ENCODE measurements around the gene MOG.

DNA sequence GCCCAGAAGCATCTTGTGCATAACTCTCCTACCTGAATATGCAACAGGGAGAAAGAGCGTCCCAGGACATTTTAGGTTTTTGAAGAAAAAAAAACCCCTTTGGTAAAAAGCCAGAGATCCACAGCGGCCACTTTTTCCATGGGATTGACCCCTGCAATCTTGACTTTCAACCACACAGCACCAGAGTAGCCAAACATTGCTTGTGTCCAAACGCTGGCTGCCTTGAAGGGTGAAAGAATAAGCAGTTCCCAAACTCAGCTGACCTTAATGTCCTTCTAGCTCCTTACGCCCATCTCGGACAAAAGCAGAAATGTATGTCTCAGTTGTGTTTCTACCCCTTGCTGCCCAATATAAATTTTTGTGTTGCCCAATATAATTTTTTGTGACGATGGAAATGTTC lies 1.2 kb upstream of the MOG start:
- TF ChIP-seq FOSL2 (IDR thresholded peaks at IDR 0.05) (no peak), FOSL2 (CRISPR knock-in tag; IDR thresholded peaks at IDR 0.05) (no peak), RAD21 (conservative IDR thresholded peaks at IDR 0.05 in 1 of 2, IDR thresholded peaks at IDR 0.05 in 1 of 2) (no peak), KDM1A (IDR thresholded peaks at IDR 0.05; ENCODE audit: low read depth) (no peak), MAX (IDR thresholded peaks at IDR 0.05) (no peak), TP53 (CRISPR knock-in tag; IDR thresholded peaks at IDR 0.05) (no peak), MAZ (IDR thresholded peaks at IDR 0.05; ENCODE audit: borderline replicate concordance, low read depth, low read length) (no peak), POLR2A (IDR thresholded peaks at IDR 0.05; ENCODE audit: low read length) (no peak), JUN (IDR thresholded peaks at IDR 0.05) (no peak), PHF8 (IDR thresholded peaks at IDR 0.05; ENCODE audit: borderline replicate concordance, low read depth) (no peak), HDAC2 (IDR thresholded peaks at IDR 0.05) (no peak), REST (IDR thresholded peaks at IDR 0.05) (no peak), RFX5 (IDR thresholded peaks at IDR 0.05) (no peak)
- TF ChIP-seq, protein P1, sequence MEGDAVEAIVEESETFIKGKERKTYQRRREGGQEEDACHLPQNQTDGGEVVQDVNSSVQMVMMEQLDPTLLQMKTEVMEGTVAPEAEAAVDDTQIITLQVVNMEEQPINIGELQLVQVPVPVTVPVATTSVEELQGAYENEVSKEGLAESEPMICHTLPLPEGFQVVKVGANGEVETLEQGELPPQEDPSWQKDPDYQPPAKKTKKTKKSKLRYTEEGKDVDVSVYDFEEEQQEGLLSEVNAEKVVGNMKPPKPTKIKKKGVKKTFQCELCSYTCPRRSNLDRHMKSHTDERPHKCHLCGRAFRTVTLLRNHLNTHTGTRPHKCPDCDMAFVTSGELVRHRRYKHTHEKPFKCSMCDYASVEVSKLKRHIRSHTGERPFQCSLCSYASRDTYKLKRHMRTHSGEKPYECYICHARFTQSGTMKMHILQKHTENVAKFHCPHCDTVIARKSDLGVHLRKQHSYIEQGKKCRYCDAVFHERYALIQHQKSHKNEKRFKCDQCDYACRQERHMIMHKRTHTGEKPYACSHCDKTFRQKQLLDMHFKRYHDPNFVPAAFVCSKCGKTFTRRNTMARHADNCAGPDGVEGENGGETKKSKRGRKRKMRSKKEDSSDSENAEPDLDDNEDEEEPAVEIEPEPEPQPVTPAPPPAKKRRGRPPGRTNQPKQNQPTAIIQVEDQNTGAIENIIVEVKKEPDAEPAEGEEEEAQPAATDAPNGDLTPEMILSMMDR (IDR thresholded peaks at IDR 0.05) = no peak
- TF ChIP-seq, protein P2, sequence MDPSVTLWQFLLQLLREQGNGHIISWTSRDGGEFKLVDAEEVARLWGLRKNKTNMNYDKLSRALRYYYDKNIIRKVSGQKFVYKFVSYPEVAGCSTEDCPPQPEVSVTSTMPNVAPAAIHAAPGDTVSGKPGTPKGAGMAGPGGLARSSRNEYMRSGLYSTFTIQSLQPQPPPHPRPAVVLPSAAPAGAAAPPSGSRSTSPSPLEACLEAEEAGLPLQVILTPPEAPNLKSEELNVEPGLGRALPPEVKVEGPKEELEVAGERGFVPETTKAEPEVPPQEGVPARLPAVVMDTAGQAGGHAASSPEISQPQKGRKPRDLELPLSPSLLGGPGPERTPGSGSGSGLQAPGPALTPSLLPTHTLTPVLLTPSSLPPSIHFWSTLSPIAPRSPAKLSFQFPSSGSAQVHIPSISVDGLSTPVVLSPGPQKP (IDR thresholded peaks at IDR 0.05; ENCODE audit: low read depth, low read length) = no peak
